Tibial nerve (tissue), 4 donors: ENCODE results near the gene PDLIM5. TPM values are rescaled to one million over a fixed set of nuclear protein-coding genes. Genes with fewer than 3 reads are reported as not detected.

Experiments
- DNase-seq, 2 donors: peaks; one replicate each; pipeline ENCODE4 v3.0.0-alpha.2; 2019; ENCODE audit warnings: low spot score in 2 of 2
- H3K27ac ChIP-seq, 4 donors: fragments of 200-600 bp; sonication (generic) in 3 of 4; one replicate each; pipeline ENCODE4 v1.5.1; 2017 to 2019; ENCODE audit warnings: mild to moderate bottlenecking in 1 of 4
- H3K27me3 ChIP-seq, 2 donors: fragments of 200-600 bp; sonication (generic) in 1 of 2; one replicate each; pipeline versions ENCODE4 v1.5.1 to v1.6.0; 2017 to 2019
- H3K36me3 ChIP-seq, 3 donors: fragments of 200-600 bp; sonication (generic); one replicate each; pipeline ENCODE4 v1.5.1; 2018 to 2019
- H3K4me1 ChIP-seq, 4 donors: fragments of 200-600 bp; sonication (generic) in 3 of 4; one replicate each; pipeline ENCODE4 v1.5.1; 2017 to 2019
- H3K4me3 ChIP-seq, 4 donors: fragments of 200-600 bp; sonication (generic) in 3 of 4; one replicate each; pipeline ENCODE4 v1.5.1; 2017 to 2019; ENCODE audit warnings: mild to moderate bottlenecking in 1 of 4, moderate library complexity in 1 of 4
- H3K9me3 ChIP-seq, 4 donors: fragments of 200-600 bp; sonication (generic) in 3 of 4; one replicate each; pipeline ENCODE4 v1.5.1; 2017 to 2019
- CTCF ChIP-seq, 5 experiments: fragments of 200-600 bp in 3 of 5; fragments of 450-650 bp in 2 of 5; sonication (generic) in 3 of 5; IDR thresholded peaks; one replicate each; pipeline ENCODE4 v1.5.1; 2016 to 2019; ENCODE audit warnings: antibody characterized with exemption in 5 of 5, mild to moderate bottlenecking in 3 of 5, moderate library complexity in 2 of 5
- EP300 ChIP-seq, 2 donors: sonication (generic); formaldehyde crosslinking; IDR thresholded peaks; one replicate each; pipeline ENCODE4 v1.6.1; 2017; ENCODE audit warnings: antibody characterized with exemption in 2 of 2, mild to moderate bottlenecking in 1 of 2
- POLR2A ChIP-seq, 2 donors: fragments of 450-650 bp; IDR thresholded peaks; one replicate each; pipeline ENCODE4 v1.6.1; 2017; ENCODE audit warnings: antibody characterized with exemption in 2 of 2, mild to moderate bottlenecking in 2 of 2, moderate library complexity in 2 of 2
- WGBS, 2 donors: methylation state at CpG; one replicate each; pipeline ENCODE4 v1.1.5; 2018; 5-methylcytosine and 5-hydroxymethylcytosine counted together
- total RNA-seq, 4 donors: library from RNA; depleted of rRNA; stranded (reverse); fragments of >200 nt; gene quantifications; one replicate each; pipeline ENCODE4 v1.1.0, GENCODE V29; 2016

The PDLIM5 gene
- total RNA-seq, 4 donors from 2014 or later, result 73.5 to 117 (median 98.2) TPM

- WGBS, 2 donors, result 74 to 80% methylated on average over 3 of the region's 3 CpGs
- peaks cover 0 to 36% (median 3%) of the 10 kb centered on the region in 3 donors for H3K36me3 ChIP-seq
- no peaks in the 10 kb centered on the region for H3K27me3 ChIP-seq
- DNase-seq, result no peak
- H3K9me3 ChIP-seq, result no peaks in the 10 kb centered on the region
- H3K4me3 ChIP-seq, result no peak overlapping the region
- TF ChIP-seq POLR2A (IDR thresholded peaks at IDR 0.05) (no peak), CTCF (IDR thresholded peaks at IDR 0.05) (no peak), EP300 (IDR thresholded peaks at IDR 0.05) (no peak)
- peak overlapping the region in 1 of 4 donors; percentile 44 for H3K27ac ChIP-seq
- peaks cover 0 to 13% (median 0%) of the 10 kb centered on the region in 4 donors for H3K4me1 ChIP-seq
These were observed 190.2 kb downstream of the PDLIM5 start for GRCh38 chr4:94641702-94642560.

- WGBS, 2 donors, result 40 to 51% methylated on average over 2 of the region's 2 CpGs
- Histone ChIP-seq H3K9me3 (no peaks in the 10 kb centered on the region), H3K4me1 (peaks cover 0 to 13% (median 0%) of the 10 kb centered on the region in 4 donors), H3K27me3 (no peaks in the 10 kb centered on the region), H3K4me3 (no peak overlapping the region), H3K27ac (peak overlapping the region in 1 of 4 donors; percentile 44), H3K36me3 (peaks cover 0 to 38% (median 3%) of the 10 kb centered on the region in 3 donors)
- TF ChIP-seq POLR2A (IDR thresholded peaks at IDR 0.05), result no peak
- TF ChIP-seq CTCF (IDR thresholded peaks at IDR 0.05), result no peak
- TF ChIP-seq EP300 (IDR thresholded peaks at IDR 0.05), result no peak
- DNase-seq, result no peak
These were observed 190.8 kb downstream of the PDLIM5 start for GRCh38 chr4:94642561-94642866.

GRCh38 chr4:94648699-94649098, 197.0 kb downstream of the PDLIM5 start:
- WGBS, 2 donors, result 97% methylated on average over 7 of the region's 7 CpGs

GRCh38 chr4:94649381-94650133, 197.8 kb downstream of the PDLIM5 start:
- H3K36me3 ChIP-seq, result peaks cover 0 to 21% (median 0%) of the 10 kb centered on the region in 3 donors
- DNase-seq, result no peak
- H3K4me1 ChIP-seq, result peaks cover 0 to 30% (median 0%) of the 10 kb centered on the region in 4 donors
- no peak for TF ChIP-seq POLR2A (IDR thresholded peaks at IDR 0.05)
- no peak for TF ChIP-seq EP300 (IDR thresholded peaks at IDR 0.05)
- TF ChIP-seq CTCF (IDR thresholded peaks at IDR 0.05), result no peak
- no peak overlapping the region for H3K27ac ChIP-seq
- H3K4me3 ChIP-seq, result no peak overlapping the region
- 78 to 92% methylated on average over 1 of the region's 1 CpG for WGBS, 2 donors
- H3K9me3 ChIP-seq, result no peaks in the 10 kb centered on the region
- no peaks in the 10 kb centered on the region for H3K27me3 ChIP-seq

More at GRCh38 chr4:94648699-94649098, 197.0 kb downstream of the PDLIM5 start:
- no peaks in the 10 kb centered on the region for H3K9me3 ChIP-seq
- DNase-seq, result no peak
- no peak overlapping the region for H3K27ac ChIP-seq
- H3K4me1 ChIP-seq, result peaks cover 0 to 23% (median 0%) of the 10 kb centered on the region in 4 donors
- H3K4me3 ChIP-seq, result no peak overlapping the region
- peaks cover 0 to 24% (median 0%) of the 10 kb centered on the region in 3 donors for H3K36me3 ChIP-seq
- no peaks in the 10 kb centered on the region for H3K27me3 ChIP-seq
- TF ChIP-seq CTCF (IDR thresholded peaks at IDR 0.05), result no peak

GRCh38 chr4:94650134-94650495, 198.4 kb downstream of the PDLIM5 start:
- H3K36me3 ChIP-seq, result peaks cover 0 to 15% (median 0%) of the 10 kb centered on the region in 3 donors
- no peak overlapping the region for H3K4me3 ChIP-seq
- H3K4me1 ChIP-seq, result peaks cover 0 to 35% (median 0%) of the 10 kb centered on the region in 4 donors
- H3K27ac ChIP-seq, result no peak overlapping the region
- no peaks in the 10 kb centered on the region for H3K27me3 ChIP-seq
- no peak for TF ChIP-seq POLR2A (IDR thresholded peaks at IDR 0.05)
- TF ChIP-seq CTCF (IDR thresholded peaks at IDR 0.05), result no peak
- TF ChIP-seq EP300 (IDR thresholded peaks at IDR 0.05), result no peak
- no peaks in the 10 kb centered on the region for H3K9me3 ChIP-seq
- 51 to 54% methylated on average over 5 of the region's 5 CpGs for WGBS, 2 donors
- no peak for DNase-seq
